GM21717 (cell line): Measurements from ENCODE around the gene RAB29.

Experiments used
- ATAC-seq: cut with Tn5 transposase; IDR thresholded peaks from one replicate; pipeline ENCODE4 v1.9.1; 2021; ENCODE audit warnings: mild to moderate bottlenecking, moderate library complexity; ENCODE audit not compliant: unreplicated experiment

RAB29 gene

GRCh38 chr1:205797168-205797567 lies 21.9 kb upstream of the RAB29 start:
- ATAC-seq = no peak

- no peak for ATAC-seq
These were observed 18.9 kb upstream of the RAB29 start for GRCh38 chr1:205794011-205794730.

- no peak for ATAC-seq
These were observed 17.8 kb upstream of the RAB29 start for GRCh38 chr1:205792961-205793673.

GRCh38 chr1:205792481-205792881 lies 17.2 kb upstream of the RAB29 start:
- no peak for ATAC-seq

- ATAC-seq = peak; percentile 65
These were observed 16.4 kb upstream of the RAB29 start for GRCh38 chr1:205791568-205792180.

GRCh38 chr1:205787287-205787916 lies 12.1 kb upstream of the RAB29 start:
- ATAC-seq = no peak

GRCh38 chr1:205786601-205787000 lies 11.3 kb upstream of the RAB29 start:
- no peak for ATAC-seq

GRCh38 chr1:205785446-205785845 lies 10.2 kb upstream of the RAB29 start:
- no peak for ATAC-seq

GRCh38 chr1:205783904-205784303 lies 8.6 kb upstream of the RAB29 start:
- ATAC-seq = no peak

GRCh38 chr1:205783433-205783795 lies 8.1 kb upstream of the RAB29 start:
- ATAC-seq = no peak

- ATAC-seq = no peak
These were observed 7.5 kb upstream of the RAB29 start for GRCh38 chr1:205782627-205783432.

- no peak for ATAC-seq
These were observed 5.1 kb upstream of the RAB29 start for GRCh38 chr1:205780335-205780734.

GRCh38 chr1:205777994-205778393 lies 2.7 kb upstream of the RAB29 start:
- no peak for ATAC-seq

- no peak for ATAC-seq
These were observed 405 bp upstream of the RAB29 start for GRCh38 chr1:205775717-205776056.

GRCh38 chr1:205774198-205775014 lies 876 bp downstream of the RAB29 start:
- no peak for ATAC-seq

- no peak for ATAC-seq
These were observed 2.7 kb downstream of the RAB29 start for GRCh38 chr1:205772607-205773032.

GRCh38 chr1:205770618-205771017 lies 4.7 kb downstream of the RAB29 start:
- ATAC-seq = no peak

GRCh38 chr1:205769641-205770365 lies 5.5 kb downstream of the RAB29 start:
- no peak for ATAC-seq

GRCh38 chr1:205767248-205767647 lies 8.0 kb downstream of the RAB29 start:
- no peak for ATAC-seq
